DMS153 (cell line): ENCODE results near the gene LYSMD1.
A peak's percentile ranks its signal among the peaks of the same experiment; 100 is the strongest.

ENCODE experiments used
- DNase-seq: peaks from one replicate; lab custom pipeline; 2025; lab: John Stamatoyannopoulos, UW

LYSMD1 gene

GRCh38 chr1:151175863-151176262 is 10.2 kb upstream of the LYSMD1 start, which contains the start of gene TMOD4:
TSS of gene TMOD4 (minus strand) at chr1:151175981. CDS start at chr1:151174875, 1,106 bp downstream.
- no peak for DNase-seq

DNA sequence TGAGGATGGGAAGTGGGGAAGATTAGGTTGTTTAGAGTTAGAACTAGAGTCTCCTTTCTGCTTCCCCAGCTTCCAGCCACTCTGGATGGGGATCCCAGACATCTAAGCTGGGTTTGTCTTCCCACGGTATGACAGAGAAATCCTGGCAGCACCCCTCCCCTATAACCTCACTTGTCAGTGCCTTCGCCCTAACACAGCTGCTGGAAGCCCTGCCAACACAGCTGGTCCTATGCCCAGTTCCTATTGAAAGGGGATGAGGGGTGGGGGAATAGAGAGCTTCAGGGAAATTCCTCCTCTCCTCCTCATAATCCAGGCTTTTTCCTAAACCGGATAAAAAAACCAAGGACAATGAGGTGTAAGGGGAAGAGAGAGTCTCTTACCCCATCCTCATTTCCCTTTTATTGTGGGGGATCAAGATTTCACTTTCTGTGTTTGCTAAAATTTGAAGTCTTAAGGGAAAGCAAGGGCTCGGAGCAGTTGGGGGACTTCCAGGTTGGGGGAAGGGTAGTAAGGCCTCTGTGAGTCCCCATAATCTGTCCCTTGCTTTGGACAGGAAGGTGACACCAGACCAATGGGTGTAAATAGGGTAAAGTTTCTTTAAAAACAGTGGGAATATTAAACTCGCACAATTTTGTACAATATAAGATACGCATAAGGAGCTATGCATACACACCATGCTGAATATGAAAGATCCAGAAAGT is 9.5 kb upstream of the LYSMD1 start:
- DNase-seq = no peak

DNA sequence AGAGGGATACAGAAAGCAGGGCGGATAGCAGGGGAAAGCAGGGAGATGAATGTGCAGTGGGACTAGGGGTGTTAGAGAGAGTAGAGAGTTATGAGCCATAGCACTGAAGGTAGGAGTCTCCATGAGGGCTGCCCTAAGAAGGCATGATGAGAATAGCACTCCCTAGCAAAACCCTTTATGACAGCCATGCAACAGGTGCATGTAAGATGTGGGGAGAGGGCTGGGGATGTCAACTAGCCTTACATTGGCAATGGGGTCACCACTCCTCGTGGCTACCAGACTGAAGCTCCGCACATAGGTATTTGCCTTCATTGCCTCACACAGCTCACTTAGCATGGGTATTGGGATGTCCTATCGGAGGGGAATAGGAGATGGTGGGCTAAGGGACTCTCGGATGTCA is 5.5 kb upstream of the LYSMD1 start:
- no peak for DNase-seq

DNA sequence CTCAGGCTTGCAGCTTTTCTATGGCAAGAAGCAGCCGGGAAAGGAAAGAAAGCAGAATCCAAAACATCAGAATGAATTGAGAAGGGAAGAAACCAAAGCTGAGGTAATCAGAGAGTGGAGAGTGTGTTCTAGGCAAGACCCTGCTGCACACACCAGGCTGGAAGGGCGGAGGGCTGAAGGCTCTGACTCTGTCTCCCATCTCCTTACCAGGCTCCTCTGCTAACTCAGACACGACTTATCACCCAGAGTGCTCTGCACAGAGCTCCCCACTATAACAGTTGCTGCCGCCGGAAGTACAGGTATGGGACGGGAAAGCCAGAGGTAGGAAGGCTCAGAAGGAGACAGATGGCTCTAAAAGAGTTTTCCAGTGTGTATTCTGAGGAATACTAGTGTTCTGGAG is 1.4 kb upstream of the LYSMD1 start:
- no peak for DNase-seq

DNA sequence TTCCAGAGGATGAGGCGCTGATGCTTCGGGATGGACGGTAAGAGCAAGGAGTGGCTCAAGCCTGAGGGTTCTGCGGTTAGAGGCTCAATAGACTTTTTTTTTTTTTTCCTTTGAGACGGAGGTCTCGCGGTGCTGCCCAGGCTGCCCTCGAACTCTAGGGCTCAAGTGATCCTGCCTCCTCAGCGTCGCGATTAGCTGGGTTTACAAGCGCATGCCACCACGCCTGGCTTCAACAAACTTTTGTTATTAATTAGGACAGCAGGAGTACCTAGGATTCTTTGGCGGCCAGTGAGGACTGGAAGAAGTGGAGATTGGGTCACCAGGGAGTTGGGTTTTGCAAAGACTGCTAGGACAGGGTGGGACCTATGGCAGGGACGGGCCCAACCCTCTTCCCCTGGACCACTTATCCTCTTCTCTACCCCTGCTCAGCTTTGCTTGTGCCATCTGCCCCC is 829 bp upstream of the LYSMD1 start:
- DNase-seq = no peak

- DNase-seq = no peak
These were observed 393 bp downstream of the LYSMD1 start for GRCh38 chr1:151165281-151165737.

GRCh38 chr1:151164732-151165280 is 896 bp downstream of the LYSMD1 start:
- no peak for DNase-seq

GRCh38 chr1:151159373-151159772 is 6.3 kb downstream of the LYSMD1 start:
- no peak for DNase-seq

DNA sequence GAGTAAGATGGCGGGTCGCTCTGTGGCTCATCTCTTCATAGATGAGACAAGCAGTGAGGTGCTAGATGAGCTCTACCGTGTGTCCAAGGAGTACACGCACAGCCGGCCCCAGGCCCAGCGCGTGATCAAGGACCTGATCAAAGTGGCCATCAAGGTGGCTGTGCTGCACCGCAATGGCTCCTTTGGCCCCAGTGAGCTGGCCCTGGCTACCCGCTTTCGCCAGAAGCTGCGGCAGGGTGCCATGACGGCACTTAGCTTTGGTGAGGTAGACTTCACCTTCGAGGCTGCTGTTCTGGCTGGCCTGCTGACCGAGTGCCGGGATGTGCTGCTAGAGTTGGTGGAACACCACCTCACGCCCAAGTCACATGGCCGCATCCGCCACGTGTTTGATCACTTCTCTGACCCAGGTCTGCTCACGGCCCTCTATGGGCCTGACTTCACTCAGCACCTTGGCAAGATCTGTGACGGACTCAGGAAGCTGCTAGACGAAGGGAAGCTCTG is 6.9 kb downstream of the LYSMD1 start:
- DNase-seq = no peak

DNA sequence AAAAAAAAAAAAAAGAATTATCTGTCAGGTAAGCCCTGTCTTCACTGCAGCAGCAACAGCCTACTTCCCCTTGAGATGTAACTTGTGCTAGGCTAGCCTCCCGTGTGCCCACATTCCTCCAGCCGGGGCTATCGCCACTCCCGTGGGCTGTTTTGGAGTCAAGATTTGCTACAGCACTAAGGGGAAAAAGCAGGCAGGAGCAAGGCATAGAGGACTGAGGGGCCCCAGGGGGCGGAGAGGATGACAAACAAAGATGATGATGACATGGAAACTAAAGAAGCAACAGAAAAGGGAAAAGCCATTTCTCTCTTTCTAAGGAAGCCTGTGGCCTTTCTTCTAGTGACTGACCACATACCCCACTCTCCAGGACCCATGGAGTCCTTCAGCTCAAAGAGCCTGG is 7.4 kb downstream of the LYSMD1 start:
- DNase-seq = no peak

DNA sequence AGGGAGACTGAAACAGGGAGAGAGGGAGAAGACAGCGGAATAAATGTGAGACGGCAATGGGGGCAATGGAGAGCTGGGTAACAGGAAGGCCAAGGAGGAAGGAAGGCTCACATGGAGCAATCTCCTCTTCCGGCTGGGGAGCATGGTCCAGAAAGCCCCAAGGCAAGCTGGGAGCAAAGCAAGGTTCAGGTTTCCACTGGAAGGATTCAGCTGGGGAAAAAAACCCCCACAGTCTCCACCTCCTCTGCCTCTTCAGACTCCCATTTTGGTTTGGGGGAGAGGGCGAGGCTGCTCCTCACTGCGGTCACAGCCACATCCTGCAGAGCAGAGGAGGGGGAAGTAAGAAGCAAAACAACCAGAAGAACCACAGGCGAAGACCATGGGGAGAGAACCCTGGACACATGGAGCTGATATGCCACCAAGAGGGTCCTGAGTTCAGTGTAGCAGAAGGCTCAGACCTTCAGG is 8.6 kb downstream of the LYSMD1 start:
- DNase-seq = no peak

DNA sequence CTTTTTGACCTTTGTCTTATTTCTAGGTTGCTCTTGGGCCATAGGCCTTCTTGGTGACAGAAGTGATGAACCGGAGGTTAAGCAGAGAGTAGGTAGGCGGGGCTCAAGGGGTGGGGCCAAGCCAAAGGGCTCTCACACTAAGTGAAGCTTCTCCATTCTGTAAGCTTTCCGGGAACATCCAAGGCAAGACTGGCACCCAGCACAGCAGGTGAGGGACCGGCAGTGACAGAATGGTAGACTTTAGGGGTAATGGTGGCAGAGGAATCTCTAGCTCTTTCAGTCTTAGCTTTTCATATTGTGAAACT is 9.2 kb downstream of the LYSMD1 start, which contains the start of gene TNFAIP8L2:
Gene TNFAIP8L2, plus strand, starts transcription at position 135 of the 305 bp plus-strand sequence. CDS start 2,049 bp downstream, outside the sequence.
- peak; percentile 18 for DNase-seq

DNA sequence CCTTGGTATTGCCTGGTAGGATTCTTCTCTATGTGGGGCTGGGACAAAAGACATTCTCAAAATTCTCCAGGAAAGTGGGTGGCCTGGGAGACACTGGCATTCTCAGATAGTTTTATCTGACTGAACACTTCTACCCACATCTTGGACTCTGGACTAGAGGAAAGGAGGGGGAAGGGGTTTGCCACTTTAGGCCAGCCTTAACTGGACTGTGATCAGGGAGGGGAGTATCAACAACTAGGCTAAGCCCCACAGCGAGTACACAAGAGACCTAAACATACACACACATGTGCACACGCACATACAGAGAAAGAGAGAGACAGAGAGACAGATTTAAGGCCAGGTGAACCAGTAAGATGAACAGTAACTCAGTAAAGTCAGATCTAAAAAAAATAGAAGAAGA is 18.0 kb downstream of the LYSMD1 start:
- no peak for DNase-seq

DNA sequence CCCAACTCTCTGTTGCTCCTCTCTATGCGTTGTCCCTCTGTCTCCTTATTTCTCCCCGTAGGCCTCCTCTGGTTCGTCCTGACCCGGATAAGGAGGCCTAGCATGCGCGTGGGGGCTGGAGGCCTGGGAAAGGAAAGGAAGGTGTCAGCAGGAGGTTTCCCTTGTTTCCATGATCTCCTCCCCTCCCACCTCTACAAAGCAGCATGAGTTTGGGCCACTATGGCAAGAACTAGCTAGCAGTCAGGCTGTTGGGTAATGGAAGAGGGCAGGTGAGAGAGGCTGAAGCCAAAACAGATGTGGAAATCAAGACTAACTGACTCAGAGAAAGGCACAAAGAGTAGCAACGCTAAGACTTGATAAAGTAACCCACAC is 18.6 kb downstream of the LYSMD1 start:
- no peak for DNase-seq

- peak; percentile 89 for DNase-seq
These were observed 19.1 kb downstream of the LYSMD1 start, which contains the start of gene SEMA6C for GRCh38 chr1:151146412-151147131. TSS of gene SEMA6C (minus strand) at chr1:151146631. CDS start at chr1:151142621, 4,010 bp downstream.

DNA sequence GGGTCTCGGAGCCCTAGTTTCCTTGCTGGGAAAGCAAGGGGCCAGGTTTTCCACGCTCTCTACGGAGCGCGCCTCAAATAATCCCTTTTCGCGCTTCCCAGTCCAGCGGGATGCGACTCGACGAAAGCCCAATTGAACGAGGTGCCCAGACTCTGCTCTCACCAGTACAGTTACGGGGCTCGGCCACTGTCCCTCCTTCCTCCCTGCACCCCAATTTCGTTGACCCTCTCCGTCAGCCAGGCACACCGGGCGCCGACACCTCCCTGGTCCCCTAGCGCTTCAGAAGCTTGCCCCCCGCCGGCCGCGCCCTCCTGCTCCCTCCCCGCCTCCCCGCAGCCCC is 19.7 kb downstream of the LYSMD1 start:
- DNase-seq = no peak

- DNase-seq = no peak
These were observed 20.2 kb downstream of the LYSMD1 start for GRCh38 chr1:151145304-151146071.

DNA sequence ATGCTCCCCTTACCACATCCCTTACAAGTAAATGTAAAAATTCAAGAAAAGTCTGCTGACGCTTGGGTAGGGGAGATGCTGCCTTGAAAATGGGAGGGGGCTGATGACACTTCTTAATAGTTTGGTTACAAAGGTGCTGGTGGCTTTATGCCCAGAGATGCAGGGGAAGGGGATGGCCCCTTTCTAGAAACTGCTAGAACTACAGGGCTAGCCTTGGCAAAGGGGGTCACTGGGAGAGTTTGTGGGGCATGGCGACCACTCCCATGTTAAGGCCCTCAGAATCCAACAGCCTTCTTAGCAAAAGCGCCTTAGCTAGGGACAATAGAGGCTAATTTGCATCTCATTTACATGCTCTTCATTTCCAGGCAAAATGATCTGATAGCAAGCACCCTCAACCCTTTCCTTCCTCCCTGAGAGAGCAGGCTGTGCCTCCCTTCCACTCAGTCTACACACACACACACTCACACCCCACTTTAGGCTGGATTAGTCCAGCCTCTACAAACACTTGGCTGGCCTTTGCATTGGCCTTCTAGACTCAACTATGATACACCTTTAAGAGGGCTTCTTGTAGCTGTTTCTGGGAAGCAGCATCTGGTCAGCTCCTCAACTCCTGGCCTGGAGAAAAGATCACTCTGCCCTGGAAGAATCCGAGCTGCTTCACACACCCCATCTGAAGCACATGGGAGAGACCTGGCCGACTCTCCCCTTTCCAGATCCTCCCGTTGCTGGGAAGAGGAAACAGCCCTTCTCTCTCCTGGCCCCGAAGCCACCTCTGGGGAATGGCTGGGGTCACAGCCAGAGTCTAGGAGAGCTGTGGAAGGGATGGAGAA is 21.0 kb downstream of the LYSMD1 start:
- DNase-seq = no peak

DNA sequence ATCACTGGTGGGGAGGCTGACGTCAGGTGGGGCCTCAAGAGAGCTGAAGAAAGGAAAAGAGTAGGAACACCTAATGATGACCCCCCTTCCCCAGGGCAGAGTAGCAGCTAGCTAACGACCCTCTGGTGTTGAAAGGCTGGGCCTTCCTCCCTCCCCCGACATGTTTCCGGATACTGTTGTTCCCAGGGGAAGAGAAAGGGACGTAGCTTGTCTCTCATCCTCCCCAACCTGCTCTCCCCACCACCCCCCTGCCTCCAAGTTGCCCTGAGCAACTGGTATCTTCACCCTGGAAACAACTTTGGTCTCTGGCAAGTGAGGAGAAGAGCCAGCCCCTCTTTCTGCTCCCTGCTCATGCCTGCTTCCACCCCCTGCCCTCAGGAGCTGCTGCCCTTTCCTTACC is 21.7 kb downstream of the LYSMD1 start:
- DNase-seq = no peak

GRCh38 chr1:151143057-151143435 is 22.7 kb downstream of the LYSMD1 start:
- DNase-seq = no peak

DNA sequence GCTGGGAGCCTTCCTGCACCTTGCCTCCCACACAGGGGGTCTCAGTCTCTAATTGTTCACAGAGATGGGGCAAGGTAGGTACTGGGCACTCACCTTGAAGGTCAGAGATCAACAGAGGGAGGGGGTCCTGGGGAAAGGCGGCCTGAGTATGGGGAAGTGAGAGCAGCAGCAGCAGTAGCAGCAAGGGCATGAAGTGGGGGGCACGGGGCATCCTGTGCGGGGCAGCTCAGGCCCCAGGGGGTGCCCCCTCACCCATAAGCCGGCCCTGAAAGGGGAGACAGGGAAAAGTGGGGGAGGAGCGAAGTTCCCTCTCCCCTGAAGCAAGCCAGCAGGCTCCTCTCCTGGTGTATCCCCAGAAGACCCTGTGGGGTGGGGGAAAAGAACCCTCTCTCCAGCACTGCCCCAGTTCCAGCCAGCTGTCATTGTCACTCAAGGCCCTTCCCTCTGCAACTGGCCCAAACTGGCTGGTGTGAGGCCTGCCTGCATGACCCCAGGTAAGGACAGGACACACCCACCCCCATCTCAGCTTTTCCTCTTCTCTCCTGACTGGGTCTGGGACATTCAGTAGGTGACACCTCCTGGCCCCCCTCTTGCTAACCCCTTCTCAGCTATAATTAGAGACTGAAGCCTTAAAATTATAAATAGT is 23.2 kb downstream of the LYSMD1 start:
- no peak for DNase-seq
